Esophagus muscularis mucosa (tissue), 4 donors: Measurements from ENCODE around the gene RAMP1. TPM values are rescaled to one million over a fixed set of nuclear protein-coding genes. Genes with fewer than 3 reads are reported as not detected.

Source experiments
- DNase-seq: peaks from one replicate; pipeline ENCODE4 v3.0.0-alpha.2; 2017; ENCODE audit errors: extremely low spot score
- H3K27ac ChIP-seq, 4 donors: fragments of 200-600 bp; sonication (generic); replicated peaks in 1 of 4; 1 replicate in 3 of 4; 2 replicates in 1 of 4; pipeline ENCODE4 v1.5.1; 2016 to 2019; ENCODE audit warnings: mild to moderate bottlenecking in 1 of 4
- H3K27me3 ChIP-seq, 4 donors: fragments of 200-600 bp; sonication (generic); one replicate each; pipeline versions ENCODE4 v1.5.1 to v1.6.0; 2016 to 2019
- H3K36me3 ChIP-seq, 4 donors: fragments of 200-600 bp; sonication (generic); one replicate each; pipeline ENCODE4 v1.5.1; 2016 to 2019
- H3K4me1 ChIP-seq, 4 donors: fragments of 200-600 bp; sonication (generic); one replicate each; pipeline ENCODE4 v1.5.1; 2016 to 2019
- H3K4me3 ChIP-seq, 4 donors: fragments of 200-600 bp; sonication (generic); 1 replicate in 2 of 4; 2 replicates in 2 of 4; pipeline ENCODE4 v1.5.1; 2016 to 2019; ENCODE audit warnings: mild to moderate bottlenecking in 4 of 4, moderate library complexity in 1 of 4
- H3K9me3 ChIP-seq, 4 donors: fragments of 200-600 bp; sonication (generic); 1 replicate in 3 of 4; 2 replicates in 1 of 4; pipeline ENCODE4 v1.5.1; 2016 to 2019
- EP300 ChIP-seq: sonication (generic); formaldehyde crosslinking; IDR thresholded peaks from one replicate; pipeline ENCODE4 v1.6.1; 2017; ENCODE audit warnings: antibody characterized with exemption
- POLR2A ChIP-seq: fragments of 450-650 bp; IDR thresholded peaks from one replicate; pipeline ENCODE4 v1.6.1; 2017; ENCODE audit warnings: antibody characterized with exemption, moderate library complexity, mild to moderate bottlenecking, low read depth
- POLR2AphosphoS5 ChIP-seq, 2 donors: sonication (generic); formaldehyde crosslinking; IDR thresholded peaks; one replicate each; pipeline ENCODE4 v1.6.1; 2017; ENCODE audit warnings: antibody characterized with exemption in 2 of 2
- WGBS: methylation state at CpG from one replicate; pipeline ENCODE4 v1.1.5; 2018; 5-methylcytosine and 5-hydroxymethylcytosine counted together
- intact Hi-C: fragments of 100-400 bp; cut with DNase I; formaldehyde crosslinking; loops from one replicate; pipeline ENCODE4 v1.15.1; 2023
- total RNA-seq, 4 donors: library from RNA; depleted of rRNA; stranded (reverse); fragments of >200 nt; gene quantifications; one replicate each; pipeline versions ENCODE4 v1.1.0 to v1.2.1, GENCODE V29; 2016
- TF ChIP-seq, protein P1 (sequence below), 3 experiments: fragments of 200-600 bp in 2 of 3; fragments of 450-650 bp in 1 of 3; sonication (generic) in 2 of 3; IDR thresholded peaks; one replicate each; pipeline ENCODE4 v1.5.1; 2017 to 2019; ENCODE audit warnings: antibody characterized with exemption in 3 of 3, mild to moderate bottlenecking in 2 of 3, moderate library complexity in 1 of 3

RAMP1 gene
- total RNA-seq, 4 donors from 2014 or later = 172 to 287 (median 231) TPM

GRCh38 chr2:237864444-237864931 lies 5.1 kb downstream of the RAMP1 start:
- peak; percentile 91 for DNase-seq
- intact Hi-C loops = loop anchor here (5.0 kb wide), 1 partner anchor 33 kb away; no protein-coding TSS in a partner anchor
- TF ChIP-seq POLR2A = no peak
- TF ChIP-seq, protein P1, sequence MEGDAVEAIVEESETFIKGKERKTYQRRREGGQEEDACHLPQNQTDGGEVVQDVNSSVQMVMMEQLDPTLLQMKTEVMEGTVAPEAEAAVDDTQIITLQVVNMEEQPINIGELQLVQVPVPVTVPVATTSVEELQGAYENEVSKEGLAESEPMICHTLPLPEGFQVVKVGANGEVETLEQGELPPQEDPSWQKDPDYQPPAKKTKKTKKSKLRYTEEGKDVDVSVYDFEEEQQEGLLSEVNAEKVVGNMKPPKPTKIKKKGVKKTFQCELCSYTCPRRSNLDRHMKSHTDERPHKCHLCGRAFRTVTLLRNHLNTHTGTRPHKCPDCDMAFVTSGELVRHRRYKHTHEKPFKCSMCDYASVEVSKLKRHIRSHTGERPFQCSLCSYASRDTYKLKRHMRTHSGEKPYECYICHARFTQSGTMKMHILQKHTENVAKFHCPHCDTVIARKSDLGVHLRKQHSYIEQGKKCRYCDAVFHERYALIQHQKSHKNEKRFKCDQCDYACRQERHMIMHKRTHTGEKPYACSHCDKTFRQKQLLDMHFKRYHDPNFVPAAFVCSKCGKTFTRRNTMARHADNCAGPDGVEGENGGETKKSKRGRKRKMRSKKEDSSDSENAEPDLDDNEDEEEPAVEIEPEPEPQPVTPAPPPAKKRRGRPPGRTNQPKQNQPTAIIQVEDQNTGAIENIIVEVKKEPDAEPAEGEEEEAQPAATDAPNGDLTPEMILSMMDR (IDR thresholded peaks at IDR 0.05) = no peak
- TF ChIP-seq POLR2AphosphoS5 (IDR thresholded peaks at IDR 0.05) = no peak
- no peak for TF ChIP-seq EP300
- WGBS = 51% methylated on average over 7 of the region's 10 CpGs
- Histone ChIP-seq H3K27ac (peak overlapping the region; percentile 89 to 95 (median 93)), H3K4me1 (peaks cover 37 to 96% (median 80%) of the 10 kb centered on the region in 4 donors), H3K4me3 (peak overlapping the region in 2 of 4 donors; percentile 12 to 19), H3K9me3 (no peaks in the 10 kb centered on the region), H3K27me3 (peaks cover 0 to 5% (median 0%) of the 10 kb centered on the region in 4 donors), H3K36me3 (no peaks in the 10 kb centered on the region)

DNA sequence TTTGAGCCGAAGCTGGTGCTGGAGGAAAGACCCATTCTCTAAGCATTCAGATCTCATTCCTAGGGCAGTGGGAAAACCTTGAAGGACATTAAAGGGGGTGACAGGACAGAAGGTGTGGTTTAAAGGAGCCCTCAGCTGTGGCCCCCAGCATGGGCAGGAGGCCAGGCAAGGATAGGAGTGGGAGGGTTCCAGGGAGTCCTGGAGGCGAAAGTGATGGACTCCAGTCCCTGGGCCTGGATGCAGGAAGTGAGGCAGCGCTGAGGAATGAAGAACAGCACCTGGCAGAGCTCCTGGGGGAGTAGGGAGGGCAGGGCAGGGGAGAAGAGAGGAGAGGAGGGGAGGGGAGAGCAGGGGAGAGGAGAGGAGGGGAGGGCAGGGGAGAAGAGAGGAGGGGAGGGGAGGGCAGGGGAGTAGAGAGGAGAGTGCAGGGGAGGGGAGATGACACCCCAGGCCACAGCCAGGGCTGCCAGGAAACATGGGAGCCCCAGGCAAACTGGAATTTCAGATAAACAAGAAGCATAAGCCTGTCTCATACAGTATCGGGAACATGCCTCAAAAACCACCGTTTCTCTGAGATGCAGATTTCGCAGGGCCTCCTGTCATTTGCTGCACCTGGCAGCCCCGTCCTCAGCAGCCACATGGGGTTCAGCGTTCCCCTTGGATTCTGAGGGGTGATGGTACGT lies 5.7 kb downstream of the RAMP1 start:
- H3K4me1 ChIP-seq = peaks cover 41 to 96% (median 81%) of the 10 kb centered on the region in 4 donors

GRCh38 chr2:237865623-237866041 lies 6.2 kb downstream of the RAMP1 start:
- no peak for TF ChIP-seq EP300
- TF ChIP-seq POLR2A = no peak
- no peak for TF ChIP-seq POLR2AphosphoS5 (IDR thresholded peaks at IDR 0.05)
- TF ChIP-seq, protein P1 (IDR thresholded peaks at IDR 0.05) = no peak
- intact Hi-C loops = no loop called here
- peaks cover 47 to 97% (median 87%) of the 10 kb centered on the region in 4 donors for H3K4me1 ChIP-seq
- 49% methylated on average over 7 of the region's 7 CpGs for WGBS
- H3K27me3 ChIP-seq = no peaks in the 10 kb centered on the region
- no peaks in the 10 kb centered on the region for H3K9me3 ChIP-seq
- peak; percentile 62 for DNase-seq
- H3K4me3 ChIP-seq = peak overlapping the region in 1 of 4 donors; percentile 22
- peak overlapping the region; percentile 89 to 95 (median 93) for H3K27ac ChIP-seq
- H3K36me3 ChIP-seq = no peaks in the 10 kb centered on the region

More for the DNA sequence above, 5.7 kb downstream of the RAMP1 start:
- WGBS = 40% methylated on average over 9 of the region's 9 CpGs
- TF ChIP-seq POLR2A (no peak), POLR2AphosphoS5 (IDR thresholded peaks at IDR 0.05) (peak; percentile 81 to 88), EP300 (peak; percentile 45)
- no peaks in the 10 kb centered on the region for H3K27me3 ChIP-seq
- H3K36me3 ChIP-seq = no peaks in the 10 kb centered on the region
- intact Hi-C loops = loop anchor here (5.0 kb wide), 1 partner anchor 32 kb away; no protein-coding TSS in a partner anchor
- peak overlapping the region; percentile 89 to 95 (median 93) for H3K27ac ChIP-seq
- H3K9me3 ChIP-seq = no peaks in the 10 kb centered on the region
- peak overlapping the region in 1 of 4 donors; percentile 22 for H3K4me3 ChIP-seq
- peak; percentile 92 for DNase-seq

- H3K27ac ChIP-seq = peak overlapping the region; percentile 89 to 95 (median 93)
These were observed 6.7 kb downstream of the RAMP1 start for GRCh38 chr2:237866101-237866621.

More at GRCh38 chr2:237866101-237866621, 6.7 kb downstream of the RAMP1 start:
- TF ChIP-seq EP300 (no peak), POLR2AphosphoS5 (IDR thresholded peaks at IDR 0.05) (no peak), POLR2A (no peak)
- TF ChIP-seq, protein P1 (IDR thresholded peaks at IDR 0.05) = no peak
- Histone ChIP-seq H3K4me3 (no peak overlapping the region), H3K27me3 (no peaks in the 10 kb centered on the region), H3K4me1 (peaks cover 52 to 100% (median 91%) of the 10 kb centered on the region in 4 donors), H3K36me3 (no peaks in the 10 kb centered on the region), H3K9me3 (no peaks in the 10 kb centered on the region)
- DNase-seq = peak; percentile 75
- intact Hi-C loops = no loop called here
- WGBS = 67% methylated on average over 13 of the region's 13 CpGs
